ENCODE measurements around the gene NFIC.
A peak's percentile ranks its signal among the peaks of the same experiment; 100 is the strongest.
"Not testable (repeated sequence)": the region's sequence is repeated elsewhere in the genome, so short reads cannot be mapped to it uniquely, and the experiment has no call there.

Gene NFIC

GRCh38 chr19:3365836-3366752, at the start of gene NFIC:
Gene NFIC (plus strand): TSS chr19:3366583. CDS start chr19:3366637, 54 bp downstream.
- peak; percentile 65 to 69 for DNase-seq (ENCODE audit: low read depth in 2 of 2)

DNA sequence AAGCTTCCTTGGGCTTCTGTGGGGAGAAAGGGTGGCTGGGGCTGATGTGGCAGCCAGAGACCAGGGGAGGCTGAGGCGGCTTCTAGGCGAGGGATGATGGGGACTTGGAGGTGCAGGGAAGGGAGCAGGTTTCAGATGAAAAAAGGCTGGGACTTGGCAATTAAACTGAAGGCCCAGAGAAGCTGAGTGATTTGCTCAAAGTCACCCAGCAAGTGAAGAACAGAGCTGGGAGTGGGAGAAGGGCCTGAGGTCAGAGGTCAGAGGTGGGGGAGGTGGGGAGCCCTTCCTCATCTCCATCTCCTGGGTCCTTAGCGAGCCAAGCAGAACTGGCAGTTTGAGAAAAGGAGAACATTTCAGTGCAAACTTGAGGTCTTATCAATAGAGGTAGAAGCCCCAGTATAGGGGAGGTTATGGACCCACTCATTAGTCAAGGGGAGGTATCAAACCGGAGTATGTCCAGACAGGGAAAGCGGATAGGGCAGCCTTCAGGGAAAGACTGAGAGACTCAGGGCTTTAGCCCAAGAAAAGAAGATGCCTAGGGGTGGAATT, 49.6 kb upstream of the NFIC start:
- no peak for DNase-seq (ENCODE audit: low read depth in 2 of 2)

DNA sequence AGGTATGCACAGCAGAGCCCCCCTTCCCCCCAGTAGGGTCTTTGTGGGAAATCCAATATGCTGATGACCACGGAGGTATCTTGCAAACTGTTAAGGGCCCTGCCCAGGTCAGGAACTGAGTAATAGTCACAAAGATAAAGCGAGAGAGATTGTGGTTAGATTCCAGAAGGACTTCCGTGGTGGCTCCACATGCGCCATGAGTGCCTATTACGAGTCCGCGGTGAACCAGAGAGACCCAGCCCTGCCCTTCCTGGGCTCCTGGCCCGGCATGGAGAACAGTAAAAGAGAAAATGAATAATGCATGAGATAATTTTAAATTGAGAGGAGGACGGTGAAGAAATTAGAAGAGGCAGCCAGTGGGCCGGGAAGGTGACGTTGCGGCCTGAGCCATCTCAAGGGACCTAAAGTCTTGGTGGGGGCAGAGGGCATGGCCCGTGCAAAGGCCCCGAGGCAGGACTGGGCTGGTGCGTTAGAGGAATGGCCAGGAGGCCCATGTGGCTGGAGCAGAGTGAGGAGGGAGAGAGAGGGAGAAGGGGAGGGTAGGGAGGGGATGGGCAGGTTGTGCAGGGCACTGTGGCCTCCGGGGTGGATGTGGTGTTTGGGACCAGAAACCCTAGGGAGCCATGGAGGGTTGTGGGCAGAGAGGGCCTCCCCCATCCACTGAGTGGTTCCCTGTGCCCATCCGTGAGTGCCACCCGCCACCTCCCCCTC, 46.6 kb upstream of the NFIC start:
- no peak for DNase-seq (ENCODE audit: low read depth in 2 of 2)

DNA sequence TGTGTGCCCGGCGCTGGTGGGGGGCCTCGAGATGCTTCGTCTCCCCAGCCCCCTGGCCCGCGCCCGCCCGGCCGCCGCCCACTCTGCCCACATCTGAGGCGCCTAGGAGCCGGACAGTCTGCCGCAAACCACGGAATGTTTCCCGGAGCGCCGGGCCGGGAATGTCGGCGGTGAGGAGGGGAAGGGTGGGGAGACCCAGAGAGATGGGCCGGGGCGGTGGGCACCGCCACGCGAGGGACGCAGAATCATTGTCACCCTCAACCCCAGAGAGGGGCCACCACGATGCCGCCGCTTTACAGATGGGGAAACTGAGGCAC, 46.1 kb upstream of the NFIC start:
- DNase-seq (ENCODE audit: low read depth in 2 of 2) = no peak

DNA sequence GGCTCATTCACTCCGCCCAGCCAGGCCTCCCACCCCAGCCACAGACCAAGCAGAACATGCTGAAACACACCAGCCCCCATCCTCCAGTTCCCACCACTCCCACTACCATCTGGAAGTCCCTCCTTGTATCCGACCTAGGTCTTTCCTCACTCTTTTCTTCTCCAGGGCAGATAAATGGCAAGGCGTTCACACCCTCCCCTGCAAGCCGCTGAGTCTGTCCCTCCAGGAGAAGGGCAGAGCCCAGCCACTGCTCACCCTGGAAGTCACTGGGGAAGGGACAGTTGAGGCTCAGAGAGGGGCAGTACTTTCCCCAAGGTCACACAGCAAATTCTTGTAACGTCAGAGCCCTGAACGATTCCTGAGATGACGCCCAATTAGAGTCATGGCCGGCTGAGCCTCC, 45.5 kb upstream of the NFIC start:
- no peak for DNase-seq (ENCODE audit: low read depth in 2 of 2)

- DNase-seq (ENCODE audit: low read depth in 2 of 2) = no peak
Observed at GRCh38 chr19:3321696-3322095, 44.7 kb upstream of the NFIC start.

DNA sequence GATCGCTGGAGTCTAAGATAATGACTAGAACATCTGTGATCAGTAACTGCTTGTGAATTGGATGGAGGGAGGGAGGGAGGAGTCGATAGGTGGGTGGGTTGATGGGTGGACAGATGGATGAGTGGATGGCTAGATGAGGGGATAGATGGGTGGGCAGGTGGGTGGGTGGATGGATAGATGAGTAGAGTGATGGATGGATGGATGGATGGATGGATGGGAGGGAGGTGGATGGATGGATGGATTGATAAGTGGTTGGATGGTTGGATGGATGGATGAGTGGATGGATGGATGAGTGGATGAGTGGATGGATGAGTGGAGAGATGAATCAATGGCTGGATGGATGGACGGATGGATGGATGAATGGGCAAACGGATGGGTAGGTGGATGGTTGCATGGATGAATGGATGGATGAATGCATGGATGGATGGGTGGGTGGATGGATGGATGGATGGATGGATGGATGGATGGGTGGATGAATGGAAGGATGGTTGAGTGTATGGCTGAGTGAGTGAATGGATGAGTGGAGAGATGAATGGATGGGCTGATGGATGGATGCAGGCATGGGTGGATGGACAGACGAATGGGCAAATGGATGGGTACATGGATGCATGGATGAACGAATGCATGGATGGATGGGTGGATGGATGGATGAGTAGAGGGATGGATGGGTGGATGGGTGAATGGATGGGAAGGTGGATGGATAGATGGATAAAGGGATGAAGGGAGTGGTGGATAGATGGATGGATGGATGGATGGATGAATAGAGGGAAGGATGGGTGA, 44.0 kb upstream of the NFIC start:
- no peak for DNase-seq (ENCODE audit: low read depth in 2 of 2)

DNA sequence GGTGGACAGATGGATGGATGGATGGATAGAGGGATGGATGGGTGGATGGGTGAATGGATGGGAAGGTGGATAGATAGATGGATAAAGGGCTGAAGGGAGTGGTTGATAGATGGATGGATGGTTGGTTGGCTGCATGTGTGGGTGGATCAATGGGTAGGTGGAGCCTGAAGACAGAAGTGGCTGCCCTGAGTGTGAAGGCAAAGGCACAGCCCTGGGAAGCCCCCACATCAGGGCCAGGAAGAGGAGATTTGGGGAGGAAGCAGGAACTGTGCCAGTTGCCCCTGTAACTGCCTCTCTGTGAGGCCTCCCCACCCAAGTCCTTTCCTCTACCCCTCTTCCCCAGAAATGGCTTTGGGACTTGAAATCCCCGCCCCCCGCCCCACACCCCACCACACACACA, 43.4 kb upstream of the NFIC start:
- DNase-seq (ENCODE audit: low read depth in 2 of 2) = no peak

DNA sequence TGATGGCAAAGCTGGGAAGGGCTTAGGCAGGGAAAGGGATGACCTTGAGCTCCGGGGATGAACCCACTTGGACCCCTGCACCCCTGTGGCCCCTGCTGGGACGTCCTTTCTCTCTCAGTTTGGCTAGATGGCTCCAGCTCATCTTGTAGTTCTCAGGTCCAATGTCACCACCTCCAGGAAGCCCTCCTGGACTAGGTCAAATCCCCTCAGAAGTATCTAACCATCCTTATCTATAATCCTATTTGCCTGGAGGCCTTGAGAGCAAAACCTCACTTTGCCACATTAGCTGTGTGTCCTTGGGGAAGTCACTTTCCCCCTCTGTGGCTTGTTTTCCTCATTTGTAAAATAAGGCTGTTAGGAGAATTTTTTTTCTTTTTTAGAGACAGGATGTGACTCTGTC, 42.7 kb upstream of the NFIC start:
- no peak for DNase-seq (ENCODE audit: low read depth in 2 of 2)

GRCh38 chr19:3324405-3324856, 42.0 kb upstream of the NFIC start:
- DNase-seq (ENCODE audit: low read depth in 2 of 2) = no peak

GRCh38 chr19:3325451-3325850, 40.9 kb upstream of the NFIC start:
- DNase-seq (ENCODE audit: low read depth in 2 of 2) = no peak

GRCh38 chr19:3328743-3329142, 37.6 kb upstream of the NFIC start:
- DNase-seq (ENCODE audit: low read depth in 2 of 2) = no peak

- no peak for DNase-seq (ENCODE audit: low read depth in 2 of 2)
Observed at GRCh38 chr19:3330047-3330446, 36.3 kb upstream of the NFIC start.

DNA sequence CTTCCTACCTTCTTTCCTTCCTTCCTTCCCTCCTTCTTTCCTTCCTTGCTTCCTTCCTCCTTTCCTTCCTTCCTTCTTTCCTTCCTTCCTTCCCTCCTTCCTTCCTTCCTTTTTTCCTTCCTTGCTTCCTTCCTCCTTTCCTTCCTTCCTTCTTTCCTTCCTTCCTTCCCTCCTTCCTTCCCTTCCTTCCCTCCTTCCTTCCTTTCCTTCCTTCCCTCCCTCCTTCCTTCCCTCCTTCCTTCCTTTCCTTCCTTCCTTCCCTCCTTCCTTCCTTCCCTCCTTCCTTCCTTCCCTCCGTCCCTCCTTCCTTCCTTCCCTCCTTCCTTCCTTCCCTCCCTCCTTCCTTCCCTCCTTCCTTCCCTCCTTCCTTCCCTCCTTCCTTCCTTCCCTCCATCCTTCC, 34.2 kb upstream of the NFIC start:
- not testable (repeated sequence) for DNase-seq (ENCODE audit: low read depth in 2 of 2)

DNA sequence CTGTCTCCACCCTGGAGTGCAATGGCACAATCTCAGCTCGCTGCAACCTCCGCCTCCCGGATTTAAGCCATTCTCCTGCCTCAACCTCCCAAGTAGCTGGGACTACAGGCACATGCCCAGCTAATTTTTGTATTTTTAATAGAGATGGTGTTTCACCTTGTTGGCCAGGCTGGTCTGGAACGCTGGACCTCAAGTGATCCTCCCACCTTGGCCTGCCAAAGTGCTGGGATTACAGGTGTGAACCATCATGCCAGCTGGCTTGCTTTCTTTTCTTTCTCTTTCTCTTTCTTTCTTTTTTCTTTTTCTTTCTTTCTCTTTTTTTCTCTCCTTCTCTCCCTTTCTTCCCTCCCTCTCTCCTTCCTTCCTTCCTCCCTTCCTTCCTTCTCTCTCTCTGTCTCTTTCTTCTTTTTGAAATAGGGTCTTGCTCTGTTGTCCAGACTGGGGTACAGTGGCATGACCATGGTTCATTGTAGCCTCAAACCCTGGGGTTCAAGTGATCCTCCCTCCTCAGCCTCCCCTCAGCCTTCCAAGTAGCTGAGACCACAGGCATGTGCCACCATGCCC, 33.3 kb upstream of the NFIC start:
- no peak for DNase-seq (ENCODE audit: low read depth in 2 of 2)

GRCh38 chr19:3333662-3334061, 32.7 kb upstream of the NFIC start:
- no peak for DNase-seq (ENCODE audit: low read depth in 2 of 2)

DNA sequence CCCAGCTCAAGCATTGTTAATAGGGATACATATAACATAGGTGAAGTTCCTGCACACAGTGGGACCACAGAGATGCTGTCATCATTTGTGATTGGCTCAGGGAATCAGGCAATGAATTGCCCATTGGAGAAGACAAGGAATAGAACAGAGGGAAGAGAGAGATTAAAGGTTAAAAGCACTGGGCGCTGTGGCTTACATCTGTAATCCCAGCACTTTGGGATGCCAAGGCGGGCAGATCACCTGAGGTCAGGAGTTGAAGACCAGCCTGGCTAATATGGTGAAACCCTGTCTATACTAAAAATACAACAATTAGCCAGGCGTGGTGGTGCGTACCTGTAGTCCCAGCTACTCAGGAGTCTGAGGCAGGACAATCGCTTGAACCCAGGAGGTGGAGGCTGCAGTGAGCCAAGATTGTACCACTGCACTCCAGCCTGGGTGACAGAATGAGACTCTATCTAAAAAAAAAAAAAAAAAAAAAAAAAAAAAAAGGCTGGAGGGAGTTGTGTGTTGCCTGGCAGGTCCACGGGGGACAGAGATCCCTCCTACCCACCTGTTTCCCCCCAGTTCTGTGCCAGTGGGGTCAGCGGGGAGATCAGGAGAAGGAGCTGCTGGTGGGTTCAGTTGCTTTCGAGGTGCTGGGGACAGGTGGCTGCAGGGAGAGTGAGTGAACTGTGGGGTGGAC, 31.5 kb upstream of the NFIC start:
- DNase-seq (ENCODE audit: low read depth in 2 of 2) = not testable (repeated sequence)

DNA sequence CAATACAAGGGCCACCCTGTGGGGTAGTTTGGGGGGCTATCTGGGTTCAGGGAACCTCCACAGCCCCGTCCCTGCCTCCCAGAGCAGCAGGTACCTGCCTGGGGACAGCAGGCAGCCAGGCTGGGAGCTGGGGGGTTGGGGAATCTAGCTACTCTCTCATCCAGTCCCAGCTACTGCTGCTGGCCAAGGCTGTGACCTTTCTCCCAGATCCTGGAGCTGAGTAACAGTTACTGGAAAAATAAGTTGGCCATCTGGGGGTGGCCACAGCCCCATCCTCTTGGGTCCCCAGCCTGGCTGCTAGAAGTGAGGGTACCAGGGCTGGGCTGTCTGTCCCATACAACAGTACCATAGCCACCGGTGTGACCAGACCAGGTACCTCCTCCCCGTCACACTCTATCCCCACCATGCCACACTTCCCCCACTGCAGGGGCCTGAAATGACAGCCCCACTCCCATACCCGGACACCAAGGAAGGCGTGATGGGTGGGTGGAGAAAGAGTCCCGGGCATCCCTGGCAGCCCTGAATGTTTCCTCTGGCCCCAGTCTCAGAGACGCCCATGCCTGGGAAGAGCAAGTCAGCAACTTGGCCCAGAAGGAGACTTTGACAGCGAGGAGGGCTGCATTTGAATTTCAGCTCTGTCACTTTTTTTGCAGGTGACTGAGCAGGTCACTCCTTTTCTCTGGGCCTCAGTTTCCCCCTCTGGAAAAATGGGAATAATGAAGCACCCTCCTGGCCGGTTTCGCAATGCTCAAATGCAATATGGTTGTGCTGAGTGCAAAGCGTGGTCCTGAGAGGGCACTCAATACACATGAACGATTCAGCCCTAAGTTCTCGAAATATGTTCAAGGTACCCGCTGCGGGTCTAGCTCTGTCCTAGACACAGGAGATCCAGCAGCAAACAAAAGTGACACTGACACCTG, 30.7 kb upstream of the NFIC start:
- no peak for DNase-seq (ENCODE audit: low read depth in 2 of 2)

DNA sequence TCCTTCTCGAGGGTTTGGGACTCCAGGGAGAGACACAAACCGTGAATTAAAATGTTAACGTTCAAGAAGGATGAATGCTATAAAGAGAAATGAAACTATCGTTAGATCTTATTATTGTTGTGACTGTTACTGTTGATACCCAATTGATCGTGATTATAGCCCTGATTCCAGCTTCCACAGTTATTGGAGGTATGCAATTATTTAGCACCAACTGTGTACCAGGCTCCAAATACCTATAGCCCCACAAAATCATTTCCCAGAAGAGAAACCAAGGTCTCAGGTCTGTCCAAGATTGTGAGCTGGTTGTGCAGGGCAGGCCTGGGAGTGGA, 30.1 kb upstream of the NFIC start:
- no peak for DNase-seq (ENCODE audit: low read depth in 2 of 2)

Measured in fibroblast of skin of left biceps (primary cell).